H1 (cell line): Measurements from ENCODE around the gene PRCD. TPM values are rescaled to one million over a fixed set of nuclear protein-coding genes. Genes with fewer than 3 reads are reported as not detected.
A peak's percentile ranks its signal among the peaks of the same experiment; 100 is the strongest.

Source experiments
- CTCF ChIA-PET: fragments of 300-600 bp; sonication (Branson Sonifier 250); formaldehyde crosslinking; loops from one replicate; lab custom pipeline; 2021; ENCODE audit not compliant: partially characterized antibody; lab: Charles Lee
- POLR2A ChIA-PET: fragments of 300-600 bp; sonication (Branson Sonifier 250); formaldehyde crosslinking; loops from one replicate; lab custom pipeline; 2021; ENCODE audit warnings: inconsistent platforms; ENCODE audit not compliant: partially characterized antibody; lab: Charles Lee
- DNase-seq, 2 experiments: peaks; one replicate each; pipeline versions ENCODE4 v3.0.0 to v3.0.0-alpha.2; 2010 to 2022; ENCODE audit warnings: low spot score in 2 of 2, low read depth in 1 of 2, mixed read lengths in 1 of 2
- FAIRE-seq: peaks from 2 replicates; lab custom pipeline; 2011; peaks lifted over from hg19 to GRCh38; lab: Jason Lieb, UNC
- H2AFZ ChIP-seq: 2 replicates; pipeline ENCODE4 v1.8.1; 2012; ENCODE audit warnings: low read length, inconsistent platforms
- H2AK5ac ChIP-seq: 2 replicates; pipeline ENCODE4 v1.6.1; 2013; ENCODE audit warnings: low read depth, low read length
- H2BK120ac ChIP-seq: replicated peaks from 2 replicates; pipeline ENCODE3; 2013; ENCODE audit warnings: low read depth, low read length, inconsistent platforms
- H2BK12ac ChIP-seq: 2 replicates; pipeline ENCODE4 v1.6.1; 2013; ENCODE audit warnings: low read depth, low read length
- H2BK15ac ChIP-seq: 2 replicates; pipeline ENCODE4 v1.6.1; 2013; ENCODE audit warnings: low read length
- H2BK20ac ChIP-seq: 2 replicates; pipeline ENCODE4 v1.6.1; 2013; ENCODE audit warnings: low read length
- H2BK5ac ChIP-seq: 2 replicates; pipeline ENCODE4 v1.6.1; 2013; ENCODE audit warnings: low read depth, low read length
- H3K14ac ChIP-seq: 2 replicates; pipeline ENCODE4 v1.6.1; 2013; ENCODE audit warnings: inconsistent platforms; ENCODE audit not compliant: insufficient read length
- H3K18ac ChIP-seq: 2 replicates; pipeline ENCODE4 v1.6.1; 2013; ENCODE audit warnings: low read length; ENCODE audit errors: extremely low read depth
- H3K23ac ChIP-seq: 2 replicates; pipeline ENCODE4 v1.6.1; 2013; ENCODE audit warnings: inconsistent platforms; ENCODE audit not compliant: insufficient read length
- H3K23me2 ChIP-seq: 2 replicates; pipeline ENCODE4 v1.6.1; 2013; ENCODE audit warnings: low read depth, low read length
- H3K27ac ChIP-seq: 2 replicates; pipeline ENCODE4 v1.6.1; 2011; ENCODE audit warnings: low read depth, low read length, inconsistent platforms
- H3K27me3 ChIP-seq, 4 experiments: replicated peaks in 1 of 4; 1 replicate in 1 of 4; 2 replicates in 3 of 4; pipeline versions ENCODE4 v1.6.1 to v1.8.1; 2011 to 2013; ENCODE audit warnings: low read length in 3 of 4, mild to moderate bottlenecking in 3 of 4, inconsistent platforms in 2 of 4, mixed read lengths in 2 of 4, moderate library complexity in 1 of 4; ENCODE audit not compliant: control insufficient read depth in 3 of 4, insufficient read depth in 3 of 4; ENCODE audit errors: extremely low read depth in 1 of 4
- H3K36me3 ChIP-seq, 4 experiments: 2 replicates each; pipeline versions ENCODE4 v1.6.1 to v1.8.1; 2011 to 2013; ENCODE audit warnings: mild to moderate bottlenecking in 4 of 4, low read length in 3 of 4, moderate library complexity in 2 of 4, control low read depth in 1 of 4, inconsistent platforms in 1 of 4; ENCODE audit not compliant: insufficient read depth in 4 of 4, control insufficient read depth in 2 of 4
- H3K4ac ChIP-seq: replicated peaks from 2 replicates; pipeline ENCODE3; 2013; ENCODE audit warnings: low read length, low read depth, mixed read lengths, inconsistent platforms; ENCODE audit not compliant: insufficient read length
- H3K4me1 ChIP-seq, 4 experiments: replicated peaks in 1 of 4; 1 replicate in 1 of 4; 2 replicates in 3 of 4; pipeline versions ENCODE4 v1.6.1 to v1.8.1; 2011 to 2013; ENCODE audit warnings: low read length in 3 of 4, inconsistent platforms in 2 of 4, mixed read lengths in 1 of 4; ENCODE audit not compliant: insufficient read depth in 4 of 4, control insufficient read depth in 3 of 4
- H3K4me2 ChIP-seq, 2 experiments: 2 replicates each; pipeline versions ENCODE4 v1.6.1 to v1.8.1; 2011 to 2013; ENCODE audit warnings: low read depth in 2 of 2, low read length in 2 of 2, control low read depth in 1 of 2, inconsistent platforms in 1 of 2, mild to moderate bottlenecking in 1 of 2; ENCODE audit not compliant: insufficient read depth in 1 of 2
- H3K4me3 ChIP-seq, 4 experiments: fragments of 200-600, 300-600 bp in 1 of 4; sonication (generic), shearing (Covaris generic), sonication (Bioruptor Twin) in 1 of 4; 2 replicates each; pipeline versions ENCODE4 v1.5.1 to v1.8.1; 2011 to 2016; ENCODE audit warnings: low read length in 4 of 4, low read depth in 3 of 4, control low read depth in 2 of 4, inconsistent platforms in 2 of 4, mild to moderate bottlenecking in 2 of 4, mixed read lengths in 1 of 4, moderate library complexity in 1 of 4; ENCODE audit not compliant: insufficient read depth in 2 of 4; ENCODE audit errors: extremely low read depth in 1 of 4
- H3K56ac ChIP-seq: replicated peaks from 2 replicates; pipeline ENCODE3; 2013; ENCODE audit warnings: low read depth, mild to moderate bottlenecking, mixed read lengths, low read length, inconsistent platforms; ENCODE audit not compliant: insufficient read length
- H3K79me1 ChIP-seq: 2 replicates; pipeline ENCODE4 v1.6.1; 2013; ENCODE audit warnings: low read depth, low read length, control low read depth
- H3K79me2 ChIP-seq, 2 experiments: 2 replicates each; pipeline versions ENCODE4 v1.6.1 to v1.8.1; 2012 to 2013; ENCODE audit warnings: low read length in 2 of 2, mild to moderate bottlenecking in 2 of 2, inconsistent platforms in 1 of 2; ENCODE audit not compliant: insufficient read depth in 2 of 2, control insufficient read depth in 1 of 2
- H3K9ac ChIP-seq, 4 experiments: replicated peaks in 1 of 4; 1 replicate in 1 of 4; 2 replicates in 3 of 4; pipeline versions ENCODE4 v1.6.1 to v1.8.1; 2011 to 2013; ENCODE audit warnings: low read depth in 3 of 4, low read length in 3 of 4, control low read depth in 2 of 4, mild to moderate bottlenecking in 2 of 4, moderate library complexity in 2 of 4, inconsistent platforms in 1 of 4; ENCODE audit errors: extremely low read depth in 1 of 4
- H3K9me3 ChIP-seq, 2 experiments: 2 replicates each; pipeline versions ENCODE4 v1.6.1 to v1.8.1; 2012 to 2013; ENCODE audit warnings: mild to moderate bottlenecking in 2 of 2, moderate library complexity in 2 of 2, control low read depth in 1 of 2, inconsistent platforms in 1 of 2, low read depth in 1 of 2, low read length in 1 of 2, mixed read lengths in 1 of 2; ENCODE audit not compliant: insufficient read depth in 2 of 2
- H4K20me1 ChIP-seq, 2 experiments: replicated peaks in 1 of 2; 2 replicates each; pipeline versions ENCODE3 to v1.8.1; 2011 to 2013; ENCODE audit warnings: inconsistent platforms in 2 of 2, low read length in 2 of 2, mild to moderate bottlenecking in 1 of 2; ENCODE audit not compliant: insufficient read depth in 2 of 2, control insufficient read depth in 1 of 2
- H4K5ac ChIP-seq: 2 replicates; pipeline ENCODE4 v1.6.1; 2013; ENCODE audit warnings: low read length, low read depth, mixed read lengths, inconsistent platforms; ENCODE audit not compliant: insufficient read length
- H4K8ac ChIP-seq: 2 replicates; pipeline ENCODE4 v1.8.0; 2013; ENCODE audit warnings: mild to moderate bottlenecking, moderate library complexity, low read length, inconsistent platforms; ENCODE audit not compliant: insufficient read depth; ENCODE audit errors: extremely low read depth
- H4K91ac ChIP-seq: replicated peaks from 2 replicates; pipeline ENCODE3; 2013; ENCODE audit warnings: low read length, mixed read lengths, inconsistent platforms; ENCODE audit not compliant: insufficient read length
- KDM1A ChIP-seq: fragments of 200-600, 300-600 bp; sonication (generic); IDR thresholded peaks from 2 replicates; pipeline ENCODE4 v1.7.1; 2016; ENCODE audit warnings: mild to moderate bottlenecking, low read length, borderline replicate concordance
- WGBS, 2 experiments: shearing (Covaris generic) in 1 of 2; methylation state at CpG; one replicate each; pipeline versions ENCODE4 v1.1.6 to v1.1.7; 2013 to 2015; ENCODE audit warnings: low lambda C conversion rate in 2 of 2, mixed read lengths in 2 of 2, inconsistent platforms in 1 of 2, low coverage in 1 of 2, missing lambda C conversion rate in 1 of 2; ENCODE audit not compliant: insufficient replicate concordance in 2 of 2, insufficient coverage in 1 of 2, insufficient read length in 1 of 2; ENCODE audit errors: extremely low coverage in 1 of 2, missing lambda C conversion rate in 1 of 2; 5-methylcytosine and 5-hydroxymethylcytosine counted together
- polyA plus RNA-seq, 7 experiments: library from polyadenylated mRNA; depleted of rRNA in 3 of 7; stranded (reverse) in 5 of 7; unstranded in 2 of 7; fragments of >200 nt in 5 of 7; fragments of 200-250 nt in 2 of 7; gene quantifications; 1 replicate in 5 of 7; 2 replicates in 1 of 7; 4 replicates in 1 of 7; pipeline versions ENCODE4 v1.2.1 to v1.2.3, GENCODE V29; 2011 to 2013; ENCODE audit warnings: missing spikeins in 2 of 7, mixed read lengths in 2 of 7
- small RNA-seq: library from polyadenylated mRNA; stranded (forward); fragments of <200 nt; extraction: miRNeasy Mini kit (QIAGEN cat#:217004); gene quantifications from one replicate; pipeline ENCODE3, GENCODE V24; 2013; ENCODE audit not compliant: insufficient read depth
- total RNA-seq: library from RNA; stranded (reverse); fragmentation: NEBNext Ultra II Directional; extraction: Animal tissue kit (Norgen Biotek cat#: 25700); gene quantifications from 2 replicates; pipeline ENCODE4 v1.2.1, GENCODE V29; 2021

PRCD gene
- total and polyA plus RNA-seq, 2 of the 8 experiments (the other 6 are each of a cell fraction or from before 2014, with no cell fraction given): 0.77 to 2.1 TPM

DNA sequence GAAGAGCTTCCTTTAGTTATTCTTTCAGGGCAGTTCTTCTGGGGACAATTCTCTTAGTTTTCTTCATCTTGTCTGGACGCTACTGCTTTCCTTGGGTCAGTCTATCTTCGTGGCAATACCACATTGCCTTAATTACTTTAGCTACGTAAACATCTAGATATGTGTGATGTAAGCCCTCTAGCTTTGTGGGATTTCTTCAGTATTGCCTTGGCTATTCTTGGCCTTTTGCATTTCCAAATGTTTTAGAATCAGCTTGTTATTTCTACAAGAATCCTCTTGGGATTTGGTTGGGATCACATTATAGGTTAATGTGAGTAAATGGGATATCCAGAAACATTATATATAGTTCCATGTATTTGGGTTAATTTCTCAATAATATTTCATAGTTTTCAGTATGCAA is 54.8 kb downstream of the PRCD start:
- no peak overlapping the region for H3K4me3 ChIP-seq
- no peak overlapping the region for H3K4ac ChIP-seq
- no peaks in the 10 kb centered on the region for H3K36me3 ChIP-seq
- no peak overlapping the region for H3K4me2 ChIP-seq
- no peaks in the 10 kb centered on the region for H3K9me3 ChIP-seq
- H3K79me1 ChIP-seq: no peaks in the 10 kb centered on the region
- no peak overlapping the region for H2BK120ac ChIP-seq
- H2BK20ac ChIP-seq: no peak overlapping the region
- WGBS, 2 experiments: 96% methylated on average over 3 of the region's 3 CpGs; no CpG with 5 or more reads in 1 of the 2 experiments
- no peak overlapping the region for H4K8ac ChIP-seq
- H3K27me3 ChIP-seq: no peaks in the 10 kb centered on the region; a peak in 3 of 7 replicates
- no peak overlapping the region for H4K91ac ChIP-seq
- H3K9ac ChIP-seq: no peak overlapping the region
- FAIRE-seq (no peak), DNase-seq (no peak)
- H2BK15ac ChIP-seq: no peak overlapping the region
- ChIA-PET CTCF (interaction anchor here (0.7 to 2.6 kb wide), 9 partner anchors 9 to 980 kb away, joined by 3 to 10 read pairs (median 5); no protein-coding TSS in a partner anchor), POLR2A (no interaction called here)
- no peak overlapping the region for H3K14ac ChIP-seq
- no peaks in the 10 kb centered on the region for H3K4me1 ChIP-seq
- H3K23ac ChIP-seq: no peak overlapping the region
- H4K20me1 ChIP-seq: no peaks in the 10 kb centered on the region
- H2BK5ac ChIP-seq: no peak overlapping the region
- no peak overlapping the region for H3K18ac ChIP-seq
- no peak overlapping the region for H2AK5ac ChIP-seq
- no peak overlapping the region for H3K27ac ChIP-seq
- no peaks in the 10 kb centered on the region for H3K79me2 ChIP-seq
- H3K23me2 ChIP-seq: no peaks in the 10 kb centered on the region
- no peak overlapping the region for H2AFZ ChIP-seq
- no peak overlapping the region for H3K56ac ChIP-seq
- no peak for TF ChIP-seq KDM1A
- H2BK12ac ChIP-seq: no peak overlapping the region
- H4K5ac ChIP-seq: no peak overlapping the region

Small RNA genes within 50 kb of the gene (small RNA-seq; reads per million reads assigned to genes)
- gene SNORD1A (not detected), gene SNORD1B (481 reads per million, percentile 99 among the genes with 10 or more reads in this experiment)

Other genes with a start within 250 kb of the PRCD start
- 2.8 and 3.2 TPM in 2 replicates for gene QRICH2, start 231.8 kb upstream of the PRCD start, total RNA-seq
- gene QRICH2, start 231.8 kb upstream of the PRCD start, polyA plus RNA-seq (2011; rRNA removed): 3.8 and 4.9 TPM in 2 replicates
- gene PRPSAP1, start 186.1 kb upstream of the PRCD start, total RNA-seq: 42.8 and 54.2 TPM in 2 replicates
- gene PRPSAP1, start 186.1 kb upstream of the PRCD start, polyA plus RNA-seq (2011; rRNA removed): 32.0 and 42.5 TPM in 2 replicates
- 2.4 and 2.6 TPM in 2 replicates for gene SPHK1, start 155.4 kb upstream of the PRCD start, total RNA-seq
- gene SPHK1, start 155.4 kb upstream of the PRCD start, polyA plus RNA-seq (2011; rRNA removed): 2.4 and 4.6 TPM in 2 replicates
- gene UBE2O, start 86.9 kb upstream of the PRCD start, total RNA-seq: 63.0 and 65.6 TPM in 2 replicates
- gene UBE2O, start 86.9 kb upstream of the PRCD start, polyA plus RNA-seq (2011; rRNA removed): 24.4 and 34.1 TPM in 2 replicates
- not detected in 2 replicates for gene AANAT, start 72.4 kb upstream of the PRCD start, total RNA-seq
- gene AANAT, start 72.4 kb upstream of the PRCD start, polyA plus RNA-seq (2011; rRNA removed): 0.53 and 1.1 TPM in 2 replicates
- gene RHBDF2, start 38.6 kb upstream of the PRCD start, total RNA-seq: 25.9 and 26.2 TPM in 2 replicates
- 21.2 and 27.9 TPM in 2 replicates for gene RHBDF2, start 38.6 kb upstream of the PRCD start, polyA plus RNA-seq (2011; rRNA removed)
- 3.7 and 4.0 TPM in 2 replicates for gene CYGB, start 2.3 kb upstream of the PRCD start, total RNA-seq
- 2.7 and 3.3 TPM in 2 replicates for gene CYGB, start 2.3 kb upstream of the PRCD start, polyA plus RNA-seq (2011; rRNA removed)
- gene ST6GALNAC2, start 45.8 kb downstream of the PRCD start, total RNA-seq: not detected in 2 replicates
- gene ST6GALNAC2, start 45.8 kb downstream of the PRCD start, polyA plus RNA-seq (2011; rRNA removed): 0.09 TPM in 1 of 2 replicates, not detected in the other
- not detected in 2 replicates for gene ST6GALNAC1, start 103.7 kb downstream of the PRCD start, total RNA-seq
- not detected in 2 replicates for gene ST6GALNAC1, start 103.7 kb downstream of the PRCD start, polyA plus RNA-seq (2011; rRNA removed)
- 21.3 and 26.6 TPM in 2 replicates for gene MXRA7, start 170.9 kb downstream of the PRCD start, total RNA-seq
- gene MXRA7, start 170.9 kb downstream of the PRCD start, polyA plus RNA-seq (2011; rRNA removed): 12.8 and 17.8 TPM in 2 replicates
- 18.6 and 22.2 TPM in 2 replicates for gene JMJD6, start 186.6 kb downstream of the PRCD start, total RNA-seq
- 8.6 and 10.6 TPM in 2 replicates for gene JMJD6, start 186.6 kb downstream of the PRCD start, polyA plus RNA-seq (2011; rRNA removed)
- 36.1 and 36.2 TPM in 2 replicates for gene METTL23, start 186.8 kb downstream of the PRCD start, total RNA-seq
- 41.3 and 60.2 TPM in 2 replicates for gene METTL23, start 186.8 kb downstream of the PRCD start, polyA plus RNA-seq (2011; rRNA removed)
- gene SRSF2, start 197.3 kb downstream of the PRCD start, total RNA-seq: 397 and 413 TPM in 2 replicates
- gene SRSF2, start 197.3 kb downstream of the PRCD start, polyA plus RNA-seq (2011; rRNA removed): 401 and 479 TPM in 2 replicates
- gene MFSD11, start 198.1 kb downstream of the PRCD start, total RNA-seq: 18.9 and 19.8 TPM in 2 replicates
- 15.1 and 17.7 TPM in 2 replicates for gene MFSD11, start 198.1 kb downstream of the PRCD start, polyA plus RNA-seq (2011; rRNA removed)